ENCODE results near the gene ZNF669.

DNA sequence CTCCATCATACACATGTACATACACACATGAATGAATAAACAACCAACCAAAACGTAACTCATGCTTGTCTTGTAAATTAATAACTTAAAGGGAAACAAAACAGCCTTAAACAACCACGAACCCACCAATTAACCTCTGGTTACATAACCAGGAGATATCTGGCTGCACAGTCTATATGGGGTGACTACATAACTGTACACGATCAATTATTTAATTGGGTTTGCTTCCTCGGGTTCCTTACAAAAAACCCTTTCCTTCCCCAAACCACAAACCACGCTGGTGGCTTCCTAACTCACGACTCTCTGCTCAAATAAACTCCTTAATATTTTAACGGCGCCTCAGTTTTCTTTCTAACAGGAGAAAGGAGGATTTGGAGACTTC lies 26.3 kb downstream of the ZNF669 start:
- no peak for TF ChIP-seq POLR2A (IDR thresholded peaks at IDR 0.05; ENCODE audit: low read depth, low read length)
- TF ChIP-seq TAF1 (IDR thresholded peaks at IDR 0.05; ENCODE audit: low read depth, low read length), result no peak
- TF ChIP-seq POLR2AphosphoS5 (IDR thresholded peaks at IDR 0.05; ENCODE audit: low read depth, low read length), result no peak
- TF ChIP-seq SPI1 (IDR thresholded peaks at IDR 0.05; ENCODE audit: low read depth, low read length), result no peak
- TF ChIP-seq PAX5 (IDR thresholded peaks at IDR 0.05; ENCODE audit: insufficient read depth, low read length, severe bottlenecking), result no peak
